K562 (cell line): ENCODE measurements around the gene PPM1F.

ENCODE experiments used
- ARNT ChIP-seq, 2 experiments: fragments of 450-650 bp; IDR thresholded peaks; 2 replicates each; pipeline ENCODE4 v1.6.1; 2016; ENCODE audit warnings: mild to moderate bottlenecking in 1 of 2
- EP300 ChIP-seq: IDR thresholded peaks from 2 replicates; pipeline ENCODE4 v1.6.1; 2012; ENCODE audit warnings: low read length, improper control_type of control experiment
- FOXJ3 ChIP-seq: sonication (generic); formaldehyde crosslinking; IDR thresholded peaks from 2 replicates; pipeline ENCODE4 v1.4.0; 2020; ENCODE audit warnings: mild to moderate bottlenecking, missing genetic modification reagents
- HDAC2 ChIP-seq: fragments of 450-650 bp; IDR thresholded peaks from 2 replicates; pipeline ENCODE4 v1.6.1; 2016; ENCODE audit warnings: mild to moderate bottlenecking
- NFXL1 ChIP-seq: fragments of 450-650 bp; formaldehyde crosslinking; IDR thresholded peaks from 2 replicates; pipeline ENCODE4 v1.4.0; 2021; ENCODE audit warnings: mild to moderate bottlenecking
- NFYB ChIP-seq: IDR thresholded peaks from 2 replicates; pipeline ENCODE4 v1.6.1; 2011; ENCODE audit warnings: mild to moderate bottlenecking, moderate library complexity; ENCODE audit not compliant: insufficient read length; ENCODE audit errors: extremely low read depth
- POLR2AphosphoS5 ChIP-seq: IDR thresholded peaks from 2 replicates; pipeline ENCODE4 v1.6.1; 2011; ENCODE audit warnings: mild to moderate bottlenecking, low read depth, low read length, moderate library complexity; ENCODE audit not compliant: control insufficient read depth, insufficient read depth
- U2AF2 ChIP-seq: fragments of 200-400 bp; formaldehyde crosslinking; optimal IDR thresholded peaks from 2 replicates; pipeline ENCODE3; 2017; ENCODE audit warnings: low read depth, mild to moderate bottlenecking, low read length
- TF ChIP-seq, protein P1 (sequence below), 3 experiments: IDR thresholded peaks in 2 of 3; conservative IDR thresholded peaks in 1 of 3; 2 replicates each; pipeline ENCODE4 v1.5.1; 2011 to 2012; ENCODE audit warnings: low read length in 3 of 3, mild to moderate bottlenecking in 3 of 3, control low read depth in 2 of 3, improper control_type of control experiment in 1 of 3, inconsistent platforms in 1 of 3, low read depth in 1 of 3, mixed read lengths in 1 of 3, moderate library complexity in 1 of 3; ENCODE audit not compliant: insufficient read depth in 2 of 3

DNA sequence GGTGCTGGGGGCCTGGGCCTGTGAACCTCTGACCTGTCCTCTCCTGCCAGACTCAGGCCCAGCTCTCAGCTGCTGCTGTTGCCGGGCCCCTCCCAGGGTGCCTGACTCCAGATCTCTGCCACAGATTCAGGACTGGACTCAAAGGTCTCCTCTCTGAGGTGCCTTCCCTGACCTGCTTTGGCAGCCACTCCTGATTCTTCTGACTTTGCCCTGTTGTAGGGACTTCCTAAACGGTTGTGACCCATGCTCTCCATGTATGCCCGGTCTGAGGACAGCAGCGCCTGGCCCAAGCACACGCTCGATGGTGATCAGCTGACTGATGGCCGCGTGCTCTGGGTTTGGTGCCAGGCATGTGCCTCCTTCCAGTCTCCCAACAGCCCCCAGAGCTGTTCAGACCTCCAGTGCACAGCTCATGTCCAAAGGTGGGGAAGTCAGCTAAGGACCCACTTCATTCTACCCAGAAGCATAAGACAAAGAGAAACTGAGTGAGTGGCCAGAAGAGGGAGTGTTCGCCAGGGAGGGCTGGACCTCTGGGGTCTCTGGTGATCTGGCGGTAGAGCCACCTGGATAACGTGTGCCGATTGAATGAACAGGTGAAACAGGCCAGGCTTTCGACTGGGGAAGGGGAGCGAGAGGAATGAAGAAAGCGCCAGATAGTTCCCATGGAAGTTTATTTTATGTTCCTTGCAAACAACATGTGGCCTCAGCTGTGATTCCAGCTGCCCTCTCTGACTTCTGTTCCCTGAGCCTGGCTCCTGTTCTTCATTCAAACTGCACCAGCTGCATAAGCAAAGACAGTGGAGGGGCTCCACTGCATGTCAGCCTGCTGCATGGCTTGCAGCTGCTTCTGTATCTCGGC lies 38.0 kb upstream of the PPM1F start:
- TF ChIP-seq ARNT (IDR thresholded peaks at IDR 0.05) (no peak), EP300 (no peak), POLR2AphosphoS5 (no peak), NFXL1 (CRISPR knock-in tag) (no peak), U2AF2 (no peak), FOXJ3 (CRISPR knock-in tag) (no peak), HDAC2 (no peak), NFYB (no peak)
- TF ChIP-seq, protein P1, sequence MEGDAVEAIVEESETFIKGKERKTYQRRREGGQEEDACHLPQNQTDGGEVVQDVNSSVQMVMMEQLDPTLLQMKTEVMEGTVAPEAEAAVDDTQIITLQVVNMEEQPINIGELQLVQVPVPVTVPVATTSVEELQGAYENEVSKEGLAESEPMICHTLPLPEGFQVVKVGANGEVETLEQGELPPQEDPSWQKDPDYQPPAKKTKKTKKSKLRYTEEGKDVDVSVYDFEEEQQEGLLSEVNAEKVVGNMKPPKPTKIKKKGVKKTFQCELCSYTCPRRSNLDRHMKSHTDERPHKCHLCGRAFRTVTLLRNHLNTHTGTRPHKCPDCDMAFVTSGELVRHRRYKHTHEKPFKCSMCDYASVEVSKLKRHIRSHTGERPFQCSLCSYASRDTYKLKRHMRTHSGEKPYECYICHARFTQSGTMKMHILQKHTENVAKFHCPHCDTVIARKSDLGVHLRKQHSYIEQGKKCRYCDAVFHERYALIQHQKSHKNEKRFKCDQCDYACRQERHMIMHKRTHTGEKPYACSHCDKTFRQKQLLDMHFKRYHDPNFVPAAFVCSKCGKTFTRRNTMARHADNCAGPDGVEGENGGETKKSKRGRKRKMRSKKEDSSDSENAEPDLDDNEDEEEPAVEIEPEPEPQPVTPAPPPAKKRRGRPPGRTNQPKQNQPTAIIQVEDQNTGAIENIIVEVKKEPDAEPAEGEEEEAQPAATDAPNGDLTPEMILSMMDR (IDR thresholded peaks at IDR 0.05 in 2 of 3, conservative IDR thresholded peaks at IDR 0.05 in 1 of 3; ENCODE audit: insufficient read depth in 2 of 3, low read depth in 1 of 3, low read length in 3 of 3), result peak in 1 of 3 experiments; percentile 27; a peak in 2 of 6 replicates
